ENCODE data around the gene LOC128125822.

The LOC128125822 gene

GRCh38 chr6:63543001-63543400 lies 29.3 kb upstream of the LOC128125822 start:
- Histone ChIP-seq H3K36me3 (ENCODE audit: control insufficient read depth, insufficient read depth, low read length) (no peaks in the 10 kb centered on the region), H3K4me3 (ENCODE audit: low read depth in 2 of 2, low read length in 2 of 2) (no peak overlapping the region), H3K27ac (ENCODE audit: low read length) (no peak overlapping the region), H3K9me3 (ENCODE audit: control insufficient read depth, insufficient read depth, low read depth, low read length) (no peaks in the 10 kb centered on the region), H3K4me1 (ENCODE audit: control insufficient read depth, insufficient read depth, low read length) (no peaks in the 10 kb centered on the region), H3K27me3 (ENCODE audit: control insufficient read depth, insufficient read depth, low read length) (peaks cover 2% of the 10 kb centered on the region; the same call in 1 of the 2 replicates)
- TF ChIP-seq SIN3A (IDR thresholded peaks at IDR 0.05; ENCODE audit: borderline replicate concordance, insufficient read depth, low read depth, low read length) (no peak), CTCF (IDR thresholded peaks at IDR 0.05) (no peak), POLR2AphosphoS5 (IDR thresholded peaks at IDR 0.05; ENCODE audit: low read depth, low read length) (no peak), REST (IDR thresholded peaks at IDR 0.05; ENCODE audit: insufficient read depth in 1 of 2, low read depth in 2 of 2, low read length in 1 of 2) (no peak), TCF7L2 (IDR thresholded peaks at IDR 0.05; ENCODE audit: low read depth, low read length) (no peak)
- in situ Hi-C loops (cut with HindIII; ENCODE audit: low pct_unique_long_range_greater_than_20kb, low sequenced_read_pairs) = no loop called here
- intact Hi-C loops (cut with micrococcal nuclease; ENCODE audit: unreplicated experiment) = no loop called here
- ChIA-PET POLR2A (interaction anchor here (0.6 kb wide), 1 partner anchor 22 kb away, joined by 3 read pairs; no protein-coding TSS in a partner anchor), CTCF (no interaction called here)
- ATAC-seq = no peak
- DNase-seq (ENCODE audit: low read depth, low spot score) = no peak
- no TSS peak for BruUV-seq (replicated peaks)

- Histone ChIP-seq H3K4me3 (ENCODE audit: low read depth in 2 of 2, low read length in 2 of 2) (no peak overlapping the region), H3K4me1 (ENCODE audit: control insufficient read depth, insufficient read depth, low read length) (no peaks in the 10 kb centered on the region), H3K9me3 (ENCODE audit: control insufficient read depth, insufficient read depth, low read depth, low read length) (no peaks in the 10 kb centered on the region), H3K36me3 (ENCODE audit: control insufficient read depth, insufficient read depth, low read length) (no peaks in the 10 kb centered on the region), H3K27me3 (ENCODE audit: control insufficient read depth, insufficient read depth, low read length) (peaks cover 2% of the 10 kb centered on the region; the same call in 1 of the 2 replicates), H3K27ac (ENCODE audit: low read length) (no peak overlapping the region)
- CTCF ChIA-PET = interaction anchor here (0.6 kb wide), 1 partner anchor 17 kb away, joined by 6 read pairs; no protein-coding TSS in a partner anchor
- intact Hi-C loops (cut with micrococcal nuclease; ENCODE audit: unreplicated experiment) (no loop called here), in situ Hi-C loops (cut with HindIII; ENCODE audit: low pct_unique_long_range_greater_than_20kb, low sequenced_read_pairs) (no loop called here)
- no peak for ATAC-seq
- TF ChIP-seq TCF7L2 (IDR thresholded peaks at IDR 0.05; ENCODE audit: low read depth, low read length) (no peak), SIN3A (IDR thresholded peaks at IDR 0.05; ENCODE audit: borderline replicate concordance, insufficient read depth, low read depth, low read length) (no peak), POLR2AphosphoS5 (IDR thresholded peaks at IDR 0.05; ENCODE audit: low read depth, low read length) (no peak), CTCF (IDR thresholded peaks at IDR 0.05) (no peak), REST (IDR thresholded peaks at IDR 0.05; ENCODE audit: insufficient read depth in 1 of 2, low read depth in 2 of 2, low read length in 1 of 2) (no peak)
- DNase-seq (ENCODE audit: low read depth, low spot score) = no peak
- BruUV-seq (replicated peaks) = no TSS peak
- POLR2A ChIA-PET = no interaction called here
These were observed 28.3 kb upstream of the LOC128125822 start for GRCh38 chr6:63543982-63544381.
